Suprapubic skin (tissue), 3 donors: ENCODE measurements around the gene EPN2.

Experiments used
- POLR2A ChIP-seq, 2 donors: fragments of 450-650 bp; IDR thresholded peaks; one replicate each; pipeline ENCODE4 v1.6.1; 2017; ENCODE audit warnings: antibody characterized with exemption in 2 of 2, mild to moderate bottlenecking in 2 of 2, moderate library complexity in 2 of 2
- TF ChIP-seq, protein P1 (sequence below), 2 donors: fragments of 200-600 bp in 1 of 2; fragments of 450-650 bp in 1 of 2; sonication (generic) in 1 of 2; IDR thresholded peaks; one replicate each; pipeline ENCODE4 v1.5.1; 2016 to 2019; ENCODE audit warnings: antibody characterized with exemption in 2 of 2, mild to moderate bottlenecking in 1 of 2, moderate library complexity in 1 of 2

DNA sequence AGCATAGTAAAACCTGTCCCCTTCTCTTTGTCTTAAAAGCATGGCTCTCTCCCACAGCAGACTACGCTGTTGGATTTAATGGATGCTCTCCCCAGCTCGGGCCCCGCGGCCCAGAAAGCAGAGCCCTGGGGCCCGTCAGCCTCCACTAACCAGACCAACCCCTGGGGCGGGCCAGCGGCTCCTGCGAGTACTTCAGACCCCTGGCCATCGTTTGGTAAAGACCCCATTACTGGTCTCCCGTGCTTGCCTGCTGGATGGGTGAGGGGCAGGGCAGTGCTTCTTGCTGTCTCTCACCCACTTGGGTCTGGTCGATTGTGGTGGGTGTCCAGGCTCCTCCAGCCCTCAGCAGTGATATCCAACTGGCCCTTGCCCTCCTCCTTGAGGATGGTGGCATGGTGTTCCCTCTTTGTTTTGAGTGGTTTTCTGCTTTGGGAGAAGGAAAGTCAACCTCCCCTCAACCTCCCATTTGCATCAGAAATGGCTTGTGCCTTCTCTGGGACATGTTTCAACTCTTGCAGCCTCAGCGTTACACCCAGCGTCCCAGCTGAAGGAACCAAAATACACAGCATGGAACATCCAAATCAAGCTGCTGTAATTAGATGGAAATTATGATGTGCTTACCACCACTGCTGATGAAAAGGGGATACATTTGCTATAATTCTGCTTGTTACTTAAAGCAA is 76.0 kb downstream of the EPN2 start:
- no peak for TF ChIP-seq POLR2A (IDR thresholded peaks at IDR 0.05)
- TF ChIP-seq, protein P1, sequence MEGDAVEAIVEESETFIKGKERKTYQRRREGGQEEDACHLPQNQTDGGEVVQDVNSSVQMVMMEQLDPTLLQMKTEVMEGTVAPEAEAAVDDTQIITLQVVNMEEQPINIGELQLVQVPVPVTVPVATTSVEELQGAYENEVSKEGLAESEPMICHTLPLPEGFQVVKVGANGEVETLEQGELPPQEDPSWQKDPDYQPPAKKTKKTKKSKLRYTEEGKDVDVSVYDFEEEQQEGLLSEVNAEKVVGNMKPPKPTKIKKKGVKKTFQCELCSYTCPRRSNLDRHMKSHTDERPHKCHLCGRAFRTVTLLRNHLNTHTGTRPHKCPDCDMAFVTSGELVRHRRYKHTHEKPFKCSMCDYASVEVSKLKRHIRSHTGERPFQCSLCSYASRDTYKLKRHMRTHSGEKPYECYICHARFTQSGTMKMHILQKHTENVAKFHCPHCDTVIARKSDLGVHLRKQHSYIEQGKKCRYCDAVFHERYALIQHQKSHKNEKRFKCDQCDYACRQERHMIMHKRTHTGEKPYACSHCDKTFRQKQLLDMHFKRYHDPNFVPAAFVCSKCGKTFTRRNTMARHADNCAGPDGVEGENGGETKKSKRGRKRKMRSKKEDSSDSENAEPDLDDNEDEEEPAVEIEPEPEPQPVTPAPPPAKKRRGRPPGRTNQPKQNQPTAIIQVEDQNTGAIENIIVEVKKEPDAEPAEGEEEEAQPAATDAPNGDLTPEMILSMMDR (IDR thresholded peaks at IDR 0.05), result no peak
